Inflammatory macrophage (primary cell): ENCODE data around the gene ANKS4B.
A peak's percentile ranks its signal among the peaks of the same experiment; 100 is the strongest.
"Not testable (repeated sequence)": the region's sequence is repeated elsewhere in the genome, so short reads cannot be mapped to it uniquely, and the experiment has no call there.

Experiments
- DNase-seq, 2 donors: peaks; one replicate each; pipeline ENCODE4 v3.0.0-alpha.2; 2020 to 2022

Gene ANKS4B

GRCh38 chr16:21219551-21219950 is 13.9 kb upstream of the ANKS4B start:
- no peak for DNase-seq

- DNase-seq: no peak
Measured at GRCh38 chr16:21222495-21223337, 10.8 kb upstream of the ANKS4B start.

- DNase-seq: no peak
Measured at GRCh38 chr16:21223787-21224186, 9.7 kb upstream of the ANKS4B start.

GRCh38 chr16:21224800-21225199 is 8.7 kb upstream of the ANKS4B start:
- peak; percentile 44 to 67 for DNase-seq

GRCh38 chr16:21226749-21227148 is 6.8 kb upstream of the ANKS4B start:
- no peak for DNase-seq

GRCh38 chr16:21227866-21228265 is 5.6 kb upstream of the ANKS4B start:
- peak; percentile 30 to 67 for DNase-seq

GRCh38 chr16:21228361-21228872 is 5.1 kb upstream of the ANKS4B start:
- no peak for DNase-seq

GRCh38 chr16:21233045-21233520 is 416 bp upstream of the ANKS4B start:
- no peak for DNase-seq

- DNase-seq: no peak
Measured at GRCh38 chr16:21235199-21235585, 1.7 kb downstream of the ANKS4B start.

- no peak for DNase-seq
Measured at GRCh38 chr16:21236831-21237230, 3.3 kb downstream of the ANKS4B start.

GRCh38 chr16:21239646-21240045 is 6.1 kb downstream of the ANKS4B start:
- no peak for DNase-seq

- DNase-seq: no peak
Measured at GRCh38 chr16:21242756-21243155, 9.3 kb downstream of the ANKS4B start.

- no peak for DNase-seq
Measured at GRCh38 chr16:21244518-21245215, 11.2 kb downstream of the ANKS4B start.

GRCh38 chr16:21248179-21248578 is 14.7 kb downstream of the ANKS4B start:
- DNase-seq: not testable (repeated sequence)

GRCh38 chr16:21250072-21250923 is 16.8 kb downstream of the ANKS4B start:
- DNase-seq: no peak

- no peak for DNase-seq
Measured at GRCh38 chr16:21253470-21253869, 20.0 kb downstream of the ANKS4B start.

GRCh38 chr16:21256636-21257035 is 23.1 kb downstream of the ANKS4B start:
- no peak for DNase-seq

GRCh38 chr16:21257284-21257683 is 23.8 kb downstream of the ANKS4B start:
- no peak for DNase-seq

- no peak for DNase-seq
Measured at GRCh38 chr16:21260870-21261791, 27.6 kb downstream of the ANKS4B start.

GRCh38 chr16:21262779-21263639 is 29.5 kb downstream of the ANKS4B start:
- no peak for DNase-seq
